Stimulated activated CD8-positive, alpha-beta memory T cell treated with anti-CD3 and anti-CD28 coated beads, Interleukin-12 subunit alpha, Interleukin-12 subunit beta, amount 100 ng/mL, for 24 hours (primary cell): ENCODE data around the gene LCN12.

Source experiments
- DNase-seq: peaks from one replicate; pipeline ENCODE4 v3.0.0-alpha.2; 2020; ENCODE audit errors: extremely low read depth

The LCN12 gene

GRCh38 chr9:136927343-136928271 lies 24.5 kb upstream of the LCN12 start:
- DNase-seq: no peak

- DNase-seq: no peak
These were observed 23.5 kb upstream of the LCN12 start for GRCh38 chr9:136928591-136928990.

GRCh38 chr9:136930014-136930413 lies 22.1 kb upstream of the LCN12 start:
- DNase-seq: no peak

GRCh38 chr9:136931611-136932130 lies 20.4 kb upstream of the LCN12 start:
- no peak for DNase-seq

- DNase-seq: no peak
These were observed 17.8 kb upstream of the LCN12 start for GRCh38 chr9:136934277-136934676.

GRCh38 chr9:136935651-136936050 lies 16.4 kb upstream of the LCN12 start:
- no peak for DNase-seq

- no peak for DNase-seq
These were observed 15.4 kb upstream of the LCN12 start for GRCh38 chr9:136936645-136937170.

- DNase-seq: no peak
These were observed 14.7 kb upstream of the LCN12 start for GRCh38 chr9:136937186-136938001.

GRCh38 chr9:136939431-136939995 lies 12.6 kb upstream of the LCN12 start:
- no peak for DNase-seq

GRCh38 chr9:136939996-136940525 lies 12.0 kb upstream of the LCN12 start:
- no peak for DNase-seq

- no peak for DNase-seq
These were observed 11.4 kb upstream of the LCN12 start for GRCh38 chr9:136940526-136941230.

GRCh38 chr9:136941231-136942111 lies 10.6 kb upstream of the LCN12 start:
- DNase-seq: no peak

- DNase-seq: no peak
These were observed 9.8 kb upstream of the LCN12 start for GRCh38 chr9:136942112-136942880.

- no peak for DNase-seq
These were observed 9.2 kb upstream of the LCN12 start for GRCh38 chr9:136942881-136943230.

- no peak for DNase-seq
These were observed 8.5 kb upstream of the LCN12 start for GRCh38 chr9:136943291-136944211.

- DNase-seq: no peak
These were observed 7.9 kb upstream of the LCN12 start for GRCh38 chr9:136944212-136944518.

GRCh38 chr9:136944519-136945332 lies 7.3 kb upstream of the LCN12 start, which contains the start of the genes C8G and FBXW5:
Gene C8G, plus strand, starts transcription at chr9:136945243. Its CDS starts 78 bp downstream, at chr9:136945321.
Gene FBXW5, minus strand, starts transcription at chr9:136944738. Its CDS starts 655 bp downstream, at chr9:136944083.
- DNase-seq: peak; percentile 84
